ENCODE results near the gene PRPF6. TPM values are rescaled to one million over a fixed set of nuclear protein-coding genes. Genes with fewer than 3 reads are reported as not detected.

Gene PRPF6
- total and polyA plus RNA-seq, 5 donors from 2014 or later = 61.8 to 85.3 (median 77.0) TPM

DNA sequence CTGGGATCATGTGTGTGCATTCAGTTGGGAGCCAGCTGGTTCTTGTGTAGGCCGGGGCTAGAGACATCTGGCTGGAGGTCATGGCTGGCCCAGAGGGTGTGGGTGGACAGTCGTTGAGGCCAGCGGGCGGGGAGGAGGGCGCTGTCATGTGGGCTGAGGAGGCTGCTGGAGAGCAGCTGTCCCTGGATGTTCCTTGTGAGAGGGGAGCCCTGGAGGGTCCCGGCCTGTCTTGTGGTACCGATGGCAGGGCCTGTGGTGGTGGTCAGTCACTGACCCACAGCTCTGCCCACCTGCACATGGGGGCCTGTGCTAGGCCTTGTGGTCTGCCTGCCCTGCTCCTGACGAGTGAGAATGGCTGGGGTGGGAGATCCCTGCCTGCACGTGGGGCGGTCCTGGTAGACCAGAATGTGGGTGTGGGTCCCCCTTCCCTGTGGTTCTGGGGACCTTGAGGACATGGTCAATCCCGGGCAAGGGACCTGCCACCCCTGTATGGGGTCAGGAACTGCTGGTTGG, 53.1 kb downstream of the PRPF6 start:
- H3K27ac ChIP-seq (ENCODE audit: insufficient read depth, low read length, poor library complexity, severe bottlenecking) = no peak overlapping the region
- H3K4me1 ChIP-seq (ENCODE audit: control insufficient read depth, insufficient read depth, low read length, poor library complexity, severe bottlenecking) = peaks cover 50% of the 10 kb centered on the region
- H3K36me3 Mint-ChIP-seq = peaks cover 9% of the 10 kb centered on the region
- no peak overlapping the region for H3K4me3 ChIP-seq (ENCODE audit: low read depth, low read length)
- peaks cover 37% of the 10 kb centered on the region for H3K36me3 ChIP-seq (ENCODE audit: control insufficient read depth, insufficient read depth, low read length)
- H3K4me1 Mint-ChIP-seq = peaks cover 0 to 28% (median 12%) of the 10 kb centered on the region in 4 donors
- no peaks in the 10 kb centered on the region for H3K9me3 ChIP-seq (ENCODE audit: control insufficient read depth in 2 of 2, low read length in 2 of 2)
- H3K27ac Mint-ChIP-seq = peak overlapping the region in 2 of 3 donors; percentile 76 to 91
- no peak overlapping the region for H3K4me3 Mint-ChIP-seq
- peaks cover 4% of the 10 kb centered on the region for H3K27me3 Mint-ChIP-seq
- DNase-seq (no peak), ATAC-seq (ENCODE audit: low read depth in 2 of 2) (no peak)
- H3K27me3 ChIP-seq (ENCODE audit: control insufficient read depth, insufficient read depth, low read length) = no peaks in the 10 kb centered on the region
- H3K9me3 Mint-ChIP-seq = no peaks in the 10 kb centered on the region

DNA sequence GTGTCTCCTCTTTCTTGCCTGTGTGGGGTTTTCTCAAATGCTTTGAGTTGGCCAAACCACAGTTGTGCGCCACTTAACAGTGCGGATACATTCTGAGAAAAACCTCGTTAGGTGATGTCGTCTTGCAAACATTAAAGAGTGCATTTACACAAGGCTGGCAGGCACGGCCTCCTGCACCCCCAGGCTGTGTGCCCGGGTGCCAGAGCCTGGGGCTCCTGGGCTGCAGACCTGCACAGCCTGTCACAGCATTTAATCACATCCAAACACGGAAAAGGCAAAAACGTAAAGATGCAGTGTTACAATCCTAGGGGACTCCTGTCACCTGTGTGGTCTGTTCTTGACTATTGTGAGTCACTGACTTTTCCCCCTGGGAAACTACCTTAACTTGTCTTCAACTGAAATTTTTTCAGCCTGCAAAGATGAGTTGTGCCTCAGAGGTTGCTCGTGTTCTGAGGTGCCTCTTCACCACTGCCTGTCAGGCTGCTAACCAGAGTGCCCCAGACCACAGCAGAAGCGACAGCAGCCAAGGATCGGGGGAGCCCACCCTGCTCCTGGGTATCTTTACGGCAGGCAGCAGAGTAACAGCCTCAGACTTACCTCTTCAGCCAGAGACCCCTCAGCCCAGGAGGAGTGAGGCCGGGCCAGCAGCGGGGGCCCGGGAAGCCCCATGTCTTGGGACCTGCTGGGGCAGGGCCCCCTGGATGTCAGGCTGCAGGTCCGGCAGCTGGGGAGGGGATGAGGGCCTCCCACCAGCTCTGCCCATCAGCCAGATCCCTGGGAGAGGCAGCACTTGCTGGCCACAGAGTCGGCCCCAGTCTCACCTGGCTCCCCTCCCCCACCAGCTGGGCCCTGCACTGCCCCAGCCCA, 54.4 kb downstream of the PRPF6 start:
- peak overlapping the region; percentile 48 to 74 (median 72) for H3K4me3 Mint-ChIP-seq
- Histone ChIP-seq H3K27ac (ENCODE audit: insufficient read depth, low read length, poor library complexity, severe bottlenecking) (peak overlapping the region; percentile 54), H3K27me3 (ENCODE audit: control insufficient read depth, insufficient read depth, low read length) (no peaks in the 10 kb centered on the region), H3K36me3 (ENCODE audit: control insufficient read depth, insufficient read depth, low read length) (peaks cover 24% of the 10 kb centered on the region), H3K4me3 (ENCODE audit: low read depth, low read length) (peak overlapping the region; percentile 1), H3K9me3 (ENCODE audit: control insufficient read depth in 2 of 2, low read length in 2 of 2) (no peaks in the 10 kb centered on the region), H3K4me1 (ENCODE audit: control insufficient read depth, insufficient read depth, low read length, poor library complexity, severe bottlenecking) (peaks cover 61% of the 10 kb centered on the region)
- peak in 1 of 3 donors; percentile 83 for DNase-seq
- H3K27me3 Mint-ChIP-seq = peaks cover 4% of the 10 kb centered on the region
- peaks cover 0 to 38% (median 16%) of the 10 kb centered on the region in 4 donors for H3K4me1 Mint-ChIP-seq
- peaks cover 8% of the 10 kb centered on the region for H3K36me3 Mint-ChIP-seq
- peak overlapping the region in 2 of 3 donors; percentile 86 to 99 for H3K27ac Mint-ChIP-seq
- peak; percentile 15 to 52 for ATAC-seq (ENCODE audit: low read depth in 2 of 2)
- H3K9me3 Mint-ChIP-seq = no peaks in the 10 kb centered on the region

DNA sequence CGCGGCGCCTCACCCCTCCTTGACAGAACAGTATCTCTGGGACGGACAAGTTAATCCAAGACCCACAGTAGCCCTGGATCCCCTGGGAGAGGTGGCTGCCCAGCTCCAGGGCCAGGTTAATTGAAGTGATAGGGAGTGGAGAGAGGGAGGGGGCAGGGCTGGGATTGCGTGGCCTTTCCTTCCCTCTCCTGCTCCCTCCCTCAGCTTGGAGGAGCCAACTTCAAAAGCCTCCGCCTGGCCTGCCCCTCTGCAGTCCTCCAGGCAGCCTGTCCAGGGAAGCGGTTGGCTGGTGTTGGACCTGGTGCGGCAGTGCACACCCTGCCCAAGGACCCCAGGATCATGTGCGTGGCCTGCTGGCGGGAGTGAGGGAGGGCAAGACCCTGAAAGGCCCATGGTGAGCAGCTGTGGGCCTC, 55.0 kb downstream of the PRPF6 start, which contains the start of gene C20orf204:
C20orf204 (plus strand) TSS at position 250 of the 413 bp plus-strand sequence; CDS start at position 392, 142 bp downstream.
- no peaks in the 10 kb centered on the region for H3K9me3 ChIP-seq (ENCODE audit: control insufficient read depth in 2 of 2, low read length in 2 of 2)
- H3K9me3 Mint-ChIP-seq = no peaks in the 10 kb centered on the region
- peak within 1 kb of the TSS; percentile 54 for H3K27ac ChIP-seq (ENCODE audit: insufficient read depth, low read length, poor library complexity, severe bottlenecking)
- no peak for DNase-seq
- peaks cover 18% of the 10 kb centered on the region for H3K36me3 ChIP-seq (ENCODE audit: control insufficient read depth, insufficient read depth, low read length)
- H3K4me3 ChIP-seq (ENCODE audit: low read depth, low read length) = peak within 1 kb of the TSS; percentile 1
- peaks cover 4% of the 10 kb centered on the region for H3K27me3 Mint-ChIP-seq
- H3K27me3 ChIP-seq (ENCODE audit: control insufficient read depth, insufficient read depth, low read length) = no peaks in the 10 kb centered on the region
- peaks cover 0 to 41% (median 16%) of the 10 kb centered on the region in 4 donors for H3K4me1 Mint-ChIP-seq
- H3K36me3 Mint-ChIP-seq = peaks cover 4% of the 10 kb centered on the region
- H3K4me1 ChIP-seq (ENCODE audit: control insufficient read depth, insufficient read depth, low read length, poor library complexity, severe bottlenecking) = peaks cover 66% of the 10 kb centered on the region
- peak within 1 kb of the TSS; percentile 70 to 74 (median 72) for H3K4me3 Mint-ChIP-seq
- H3K27ac Mint-ChIP-seq = peak within 1 kb of the TSS in 2 of 3 donors; percentile 86 to 99
- no peak for ATAC-seq (ENCODE audit: low read depth in 2 of 2)

DNA sequence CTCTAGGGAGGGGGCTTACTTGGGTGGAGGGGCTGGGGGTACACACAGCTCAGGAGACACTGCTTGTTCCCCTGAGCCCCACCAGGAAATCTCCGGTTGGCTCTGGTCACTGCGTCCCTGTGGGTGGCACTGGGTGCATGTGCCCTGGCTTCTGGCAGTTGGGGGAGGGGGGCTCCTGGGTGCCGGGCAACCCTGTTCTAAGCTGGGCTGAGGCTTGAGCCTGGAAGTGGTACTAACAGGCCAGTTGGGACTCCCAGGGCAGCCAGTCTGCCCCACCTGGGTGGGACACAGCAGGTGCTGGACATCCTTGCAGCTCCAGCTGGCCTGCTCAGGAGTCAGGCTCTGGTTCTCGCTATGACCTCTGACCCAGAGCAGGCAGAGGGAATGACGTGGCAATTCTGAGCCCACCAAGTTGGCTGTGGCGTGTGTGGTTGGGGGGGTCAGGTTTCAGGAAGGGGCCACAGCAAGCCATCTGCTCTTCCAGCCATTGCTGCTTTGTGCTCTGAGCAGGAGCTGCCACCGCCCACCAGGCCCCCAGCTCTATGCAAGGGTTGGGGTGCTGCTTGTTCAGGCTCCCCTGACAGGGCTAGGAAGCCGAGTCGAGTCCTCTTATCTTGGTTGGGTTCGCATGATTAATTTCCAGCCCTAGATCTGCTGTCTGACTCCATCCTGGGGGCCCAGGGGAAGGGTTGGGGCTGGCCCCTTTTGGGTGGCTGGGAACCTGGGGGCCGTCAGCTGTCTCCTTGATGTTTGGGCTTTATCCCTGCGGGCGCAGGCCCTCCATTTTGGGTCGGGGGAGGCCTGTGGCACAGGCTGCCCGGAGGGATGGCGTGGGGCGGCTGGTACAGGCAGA, 55.6 kb downstream of the PRPF6 start:
- Mint-ChIP-seq H3K4me1 (peaks cover 0 to 46% (median 16%) of the 10 kb centered on the region in 4 donors), H3K9me3 (no peaks in the 10 kb centered on the region), H3K36me3 (peaks cover 4% of the 10 kb centered on the region), H3K27me3 (peaks cover 4% of the 10 kb centered on the region), H3K4me3 (peak overlapping the region in 3 of 4 donors; percentile 24 to 70 (median 63)), H3K27ac (peak overlapping the region in 1 of 3 donors; percentile 95)
- Histone ChIP-seq H3K27me3 (ENCODE audit: control insufficient read depth, insufficient read depth, low read length) (no peaks in the 10 kb centered on the region), H3K4me1 (ENCODE audit: control insufficient read depth, insufficient read depth, low read length, poor library complexity, severe bottlenecking) (peaks cover 72% of the 10 kb centered on the region), H3K9me3 (ENCODE audit: control insufficient read depth in 2 of 2, low read length in 2 of 2) (no peaks in the 10 kb centered on the region), H3K36me3 (ENCODE audit: control insufficient read depth, insufficient read depth, low read length) (peaks cover 15% of the 10 kb centered on the region), H3K27ac (ENCODE audit: insufficient read depth, low read length, poor library complexity, severe bottlenecking) (peak overlapping the region; percentile 33), H3K4me3 (ENCODE audit: low read depth, low read length) (no peak overlapping the region)
- ATAC-seq (ENCODE audit: low read depth in 2 of 2) = no peak
- no peak for DNase-seq

GRCh38 chr20:64037199-64037497, 56.2 kb downstream of the PRPF6 start:
- DNase-seq (no peak), ATAC-seq (ENCODE audit: low read depth in 2 of 2) (no peak)
- Mint-ChIP-seq H3K36me3 (peaks cover 4% of the 10 kb centered on the region), H3K27ac (peak overlapping the region in 1 of 3 donors; percentile 95), H3K27me3 (peaks cover 4% of the 10 kb centered on the region), H3K4me1 (peaks cover 0 to 50% (median 16%) of the 10 kb centered on the region in 4 donors), H3K9me3 (no peaks in the 10 kb centered on the region), H3K4me3 (peak overlapping the region in 3 of 4 donors; percentile 62 to 70 (median 63))
- Histone ChIP-seq H3K4me3 (ENCODE audit: low read depth, low read length) (no peak overlapping the region), H3K36me3 (ENCODE audit: control insufficient read depth, insufficient read depth, low read length) (peaks cover 10% of the 10 kb centered on the region), H3K27me3 (ENCODE audit: control insufficient read depth, insufficient read depth, low read length) (no peaks in the 10 kb centered on the region), H3K4me1 (ENCODE audit: control insufficient read depth, insufficient read depth, low read length, poor library complexity, severe bottlenecking) (peaks cover 78% of the 10 kb centered on the region), H3K27ac (ENCODE audit: insufficient read depth, low read length, poor library complexity, severe bottlenecking) (no peak overlapping the region), H3K9me3 (ENCODE audit: control insufficient read depth in 2 of 2, low read length in 2 of 2) (no peaks in the 10 kb centered on the region)

- peak in 1 of 3 donors; percentile 34 for DNase-seq
- Histone ChIP-seq H3K36me3 (ENCODE audit: control insufficient read depth, insufficient read depth, low read length) (peaks cover 6% of the 10 kb centered on the region), H3K9me3 (ENCODE audit: control insufficient read depth in 2 of 2, low read length in 2 of 2) (no peaks in the 10 kb centered on the region), H3K4me3 (ENCODE audit: low read depth, low read length) (no peak overlapping the region), H3K27ac (ENCODE audit: insufficient read depth, low read length, poor library complexity, severe bottlenecking) (no peak overlapping the region), H3K27me3 (ENCODE audit: control insufficient read depth, insufficient read depth, low read length) (no peaks in the 10 kb centered on the region), H3K4me1 (ENCODE audit: control insufficient read depth, insufficient read depth, low read length, poor library complexity, severe bottlenecking) (peaks cover 81% of the 10 kb centered on the region)
- H3K27ac Mint-ChIP-seq = peak overlapping the region in 1 of 3 donors; percentile 95
- H3K27me3 Mint-ChIP-seq = peaks cover 4% of the 10 kb centered on the region
- H3K36me3 Mint-ChIP-seq = peaks cover 2% of the 10 kb centered on the region
- H3K9me3 Mint-ChIP-seq = no peaks in the 10 kb centered on the region
- peak overlapping the region; percentile 67 to 70 (median 70) for H3K4me3 Mint-ChIP-seq
- peaks cover 0 to 51% (median 16%) of the 10 kb centered on the region in 4 donors for H3K4me1 Mint-ChIP-seq
- ATAC-seq (ENCODE audit: low read depth in 2 of 2) = no peak
These were observed 56.7 kb downstream of the PRPF6 start for GRCh38 chr20:64037498-64038213.

DNA sequence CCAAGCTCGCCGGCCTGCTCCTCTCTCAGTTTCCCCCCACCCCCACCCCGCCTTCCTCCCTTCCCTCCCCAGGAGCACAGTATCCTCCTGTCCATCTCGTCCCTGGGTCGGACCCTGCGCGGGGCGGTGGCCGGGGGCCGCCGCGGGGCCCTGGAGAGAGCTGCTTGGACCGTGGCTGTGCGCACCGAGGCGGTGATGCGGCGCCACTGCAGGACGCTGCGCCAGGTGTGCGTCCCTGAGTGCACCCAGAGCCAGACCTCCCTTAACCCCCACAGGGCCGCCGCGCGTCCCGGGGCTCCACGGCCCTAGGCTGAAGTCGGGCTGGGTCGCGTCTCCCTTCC, 57.3 kb downstream of the PRPF6 start:
- Histone ChIP-seq H3K4me1 (ENCODE audit: control insufficient read depth, insufficient read depth, low read length, poor library complexity, severe bottlenecking) (peaks cover 81% of the 10 kb centered on the region), H3K27me3 (ENCODE audit: control insufficient read depth, insufficient read depth, low read length) (no peaks in the 10 kb centered on the region), H3K27ac (ENCODE audit: insufficient read depth, low read length, poor library complexity, severe bottlenecking) (peak overlapping the region; percentile 33), H3K36me3 (ENCODE audit: control insufficient read depth, insufficient read depth, low read length) (peaks cover under 1% of the 10 kb centered on the region), H3K4me3 (ENCODE audit: low read depth, low read length) (no peak overlapping the region), H3K9me3 (ENCODE audit: control insufficient read depth in 2 of 2, low read length in 2 of 2) (no peaks in the 10 kb centered on the region)
- peak; percentile 8 to 24 for ATAC-seq (ENCODE audit: low read depth in 2 of 2)
- Mint-ChIP-seq H3K27me3 (peaks cover 4% of the 10 kb centered on the region), H3K4me1 (peaks cover 0 to 51% (median 16%) of the 10 kb centered on the region in 4 donors), H3K4me3 (peak overlapping the region in 3 of 4 donors; percentile 69 to 84 (median 70)), H3K27ac (no peak overlapping the region), H3K9me3 (no peaks in the 10 kb centered on the region), H3K36me3 (no peaks in the 10 kb centered on the region)
- no peak for DNase-seq

Data from CD4-positive, CD25-positive, alpha-beta regulatory T cell (primary cell).